IMR-90 (cell line): ENCODE measurements around the gene SAA4. TPM values are rescaled to one million over a fixed set of nuclear protein-coding genes. Genes with fewer than 3 reads are reported as not detected.

Experiments
- ATAC-seq: fragments of 200-7000 bp; cut with Tn5 transposase; 2 replicates; pipeline ENCODE4 v1.9.1; 2020; ENCODE audit warnings: low read depth, mild to moderate bottlenecking, moderate library complexity
- BruUV-seq: library from RNA; stranded (reverse); fragments of 400-500 nt; replicated peaks from 2 replicates; lab custom pipeline; 2021; lab: Mats Ljungman, UMichigan
- CTCF ChIA-PET: fragments of 300-600 bp; formaldehyde crosslinking; extraction: SDS; loops from one replicate; lab custom pipeline; 2021; ENCODE audit warnings: antibody characterized with exemption; lab: Yijun Ruan, JAX
- POLR2A ChIA-PET: fragments of 300-600 bp; sonication (Branson Sonifier 250); formaldehyde crosslinking; loops from one replicate; lab custom pipeline; 2022; ENCODE audit warnings: antibody characterized with exemption; ENCODE audit not compliant: unreplicated experiment; lab: Charles Lee
- DNase-seq: peaks from one replicate; pipeline ENCODE4 v3.0.0; 2013
- H2AFZ ChIP-seq: replicated peaks from 2 replicates; pipeline ENCODE3; 2013; ENCODE audit warnings: low read length, mild to moderate bottlenecking; ENCODE audit not compliant: poor library complexity
- H2AK5ac ChIP-seq: 2 replicates; pipeline ENCODE4 v1.6.1; 2013; ENCODE audit warnings: low read depth, low read length, inconsistent platforms
- H2AK9ac ChIP-seq: replicated peaks from 2 replicates; pipeline ENCODE3; 2013; ENCODE audit warnings: mild to moderate bottlenecking, low read depth, low read length, moderate library complexity; ENCODE audit not compliant: poor library complexity
- H2BK120ac ChIP-seq: 2 replicates; pipeline ENCODE4 v1.6.1; 2013; ENCODE audit warnings: low read depth, low read length, inconsistent platforms
- H2BK15ac ChIP-seq: 3 replicates; pipeline ENCODE4 v1.6.1; 2013; ENCODE audit warnings: low read depth, low read length, inconsistent platforms
- H2BK20ac ChIP-seq: 2 replicates; pipeline ENCODE4 v1.6.1; 2013; ENCODE audit warnings: low read depth, mild to moderate bottlenecking, inconsistent platforms, low read length, moderate library complexity
- H2BK5ac ChIP-seq: 2 replicates; pipeline ENCODE4 v1.6.1; 2013; ENCODE audit warnings: mild to moderate bottlenecking, low read depth, low read length, inconsistent platforms; ENCODE audit not compliant: poor library complexity, severe bottlenecking
- H3K14ac ChIP-seq: replicated peaks from 2 replicates; pipeline ENCODE4 v1.6.1; 2013; ENCODE audit warnings: low read depth, low read length, inconsistent platforms
- H3K18ac ChIP-seq: 2 replicates; pipeline ENCODE4 v1.6.1; 2013; ENCODE audit warnings: low read depth, low read length, control low read depth
- H3K23ac ChIP-seq: 2 replicates; pipeline ENCODE4 v1.6.1; 2013; ENCODE audit warnings: low read depth, low read length, inconsistent platforms
- H3K27ac ChIP-seq: 2 replicates; pipeline ENCODE4 v1.5.1; 2013; ENCODE audit warnings: mild to moderate bottlenecking, control low read depth, low read length; ENCODE audit not compliant: insufficient read depth
- H3K27me3 ChIP-seq: 2 replicates; pipeline ENCODE4 v1.6.1; 2013; ENCODE audit warnings: low read length; ENCODE audit not compliant: control insufficient read depth, insufficient read depth
- H3K36me3 ChIP-seq: 2 replicates; pipeline ENCODE4 v1.6.1; 2013; ENCODE audit warnings: low read length, mixed read lengths; ENCODE audit not compliant: control insufficient read depth, insufficient read depth
- H3K4ac ChIP-seq: 2 replicates; pipeline ENCODE4 v1.6.1; 2013; ENCODE audit warnings: low read depth, low read length, inconsistent platforms
- H3K4me1 ChIP-seq: 2 replicates; pipeline ENCODE4 v1.6.1; 2013; ENCODE audit warnings: low read length, mixed read lengths; ENCODE audit not compliant: control insufficient read depth, insufficient read depth
- H3K4me2 ChIP-seq: 2 replicates; pipeline ENCODE4 v1.6.1; 2013; ENCODE audit warnings: low read depth, mild to moderate bottlenecking, control low read depth, low read length, moderate library complexity
- H3K4me3 ChIP-seq: 2 replicates; pipeline ENCODE4 v1.5.1; 2013; ENCODE audit warnings: low read depth, mild to moderate bottlenecking, control low read depth, low read length, moderate library complexity; ENCODE audit not compliant: insufficient read depth
- H3K56ac ChIP-seq: 2 replicates; pipeline ENCODE4 v1.6.1; 2013; ENCODE audit warnings: low read length, inconsistent platforms; ENCODE audit not compliant: insufficient read depth; ENCODE audit errors: extremely low read depth
- H3K79me1 ChIP-seq, 2 experiments: 2 replicates each; pipeline ENCODE4 v1.6.1; 2013; ENCODE audit warnings: low read length in 2 of 2, inconsistent platforms in 1 of 2, low read depth in 1 of 2
- H3K9ac ChIP-seq: 2 replicates; pipeline ENCODE4 v1.6.1; 2013; ENCODE audit warnings: low read depth, low read length, control low read depth
- H3K9me1 ChIP-seq: 2 replicates; pipeline ENCODE4 v1.6.1; 2013; ENCODE audit warnings: low read length, inconsistent platforms; ENCODE audit not compliant: insufficient read depth
- H3K9me3 ChIP-seq: 2 replicates; pipeline ENCODE4 v1.6.1; 2013; ENCODE audit warnings: low read length; ENCODE audit not compliant: control insufficient read depth, insufficient read depth
- H4K20me1 ChIP-seq: 2 replicates; pipeline ENCODE4 v1.6.1; 2013; ENCODE audit warnings: low read length, inconsistent platforms; ENCODE audit not compliant: insufficient read depth
- H4K5ac ChIP-seq: 2 replicates; pipeline ENCODE4 v1.6.1; 2013; ENCODE audit warnings: mild to moderate bottlenecking, low read depth, low read length, control low read depth
- H4K8ac ChIP-seq, 2 experiments: 2 replicates each; pipeline ENCODE4 v1.6.1; 2013; ENCODE audit warnings: low read depth in 2 of 2, low read length in 2 of 2, control low read depth in 1 of 2, inconsistent platforms in 1 of 2
- H4K91ac ChIP-seq: 2 replicates; pipeline ENCODE4 v1.6.1; 2013; ENCODE audit warnings: low read depth, low read length, inconsistent platforms; ENCODE audit not compliant: insufficient read depth
- BHLHE40 ChIP-seq: fragments of 150-350 bp; IDR thresholded peaks from 2 replicates; pipeline ENCODE4 v1.6.1; 2016; ENCODE audit warnings: mild to moderate bottlenecking, low read depth, low read length
- CEBPB ChIP-seq: IDR thresholded peaks from 2 replicates; pipeline ENCODE4 v1.6.1; 2012; ENCODE audit warnings: low read depth, low read length, improper control_type of control experiment
- POLR2A ChIP-seq: IDR thresholded peaks from 2 replicates; pipeline ENCODE4 v1.6.1; 2012; ENCODE audit warnings: mild to moderate bottlenecking, low read depth, low read length
- SMC3 ChIP-seq: fragments of 150-350 bp; IDR thresholded peaks from 2 replicates; pipeline ENCODE4 v1.6.1; 2016; ENCODE audit warnings: low read depth, mild to moderate bottlenecking, antibody characterized with exemption, low read length, moderate library complexity
- USF2 ChIP-seq: fragments of 150-350 bp; IDR thresholded peaks from 2 replicates; pipeline ENCODE4 v1.6.1; 2017; ENCODE audit warnings: mild to moderate bottlenecking, antibody characterized with exemption, low read length, low read depth
- WGBS, 2 experiments: methylation state at CpG; one replicate each; pipeline versions ENCODE4 v1.1.5 to v1.1.7; 2013; ENCODE audit warnings: missing lambda C conversion rate in 2 of 2; ENCODE audit not compliant: insufficient read length in 1 of 2; ENCODE audit errors: extremely low coverage in 2 of 2; 5-methylcytosine and 5-hydroxymethylcytosine counted together
- dilution Hi-C: fragments of 300-500 bp; cut with HindIII; formaldehyde crosslinking; loops from one replicate; pipeline ENCODE4 v1.14.3; 2018; ENCODE audit warnings: low sequenced_read_pairs; ENCODE audit not compliant: unreplicated experiment
- in situ Hi-C: fragments of 300-500 bp; cut with MboI; formaldehyde crosslinking; loops from 3 replicates; pipeline ENCODE4 v1.14.3; 2019; ENCODE audit warnings: low sequenced_read_pairs, inconsistent platforms, mixed read lengths
- intact Hi-C: fragments of 100-400 bp; cut with micrococcal nuclease; formaldehyde crosslinking; loops from 2 replicates; pipeline ENCODE4 v1.10.0; 2022
- polyA plus RNA-seq, 3 experiments: library from polyadenylated mRNA; depleted of rRNA; stranded (reverse); fragments of >200 nt; gene quantifications; 2 replicates each; pipeline ENCODE4 v1.2.3, GENCODE V29; 2012; ENCODE audit warnings: low replicate concordance in 1 of 3
- total RNA-seq: library from RNA; depleted of rRNA; stranded (reverse); fragments of >200 nt; gene quantifications from 2 replicates; pipeline ENCODE4 v1.2.3, GENCODE V29; 2012

SAA4 gene
- total and polyA plus RNA-seq, 2 of the 4 experiments (the other 2 are of a cell fraction), result not detected

- TF ChIP-seq USF2 (no peak), CEBPB (no peak), SMC3 (no peak), POLR2A (no peak), BHLHE40 (no peak)
- Histone ChIP-seq H3K79me1 (no peaks in the 10 kb centered on the region), H4K91ac (no peak overlapping the region), H2BK120ac (no peak overlapping the region), H3K27me3 (no peaks in the 10 kb centered on the region), H3K9me3 (no peaks in the 10 kb centered on the region), H2BK20ac (no peak overlapping the region), H3K9ac (no peak overlapping the region), H3K18ac (no peak overlapping the region), H3K4me2 (no peak overlapping the region), H2BK5ac (no peak overlapping the region), H3K9me1 (no peaks in the 10 kb centered on the region), H3K4ac (no peak overlapping the region), H4K8ac (no peak overlapping the region), H4K5ac (no peak overlapping the region), H3K4me3 (no peak overlapping the region), H3K23ac (no peak overlapping the region), H3K14ac (no peak overlapping the region), H3K4me1 (no peaks in the 10 kb centered on the region), H2AFZ (no peak overlapping the region), H2AK5ac (no peak overlapping the region), H3K36me3 (no peaks in the 10 kb centered on the region), H3K27ac (no peak overlapping the region), H2AK9ac (no peak overlapping the region), H3K56ac (no peak overlapping the region), H4K20me1 (no peaks in the 10 kb centered on the region), H2BK15ac (no peak overlapping the region)
- WGBS, 2 experiments, result no CpG with 5 or more reads among the region's 3 CpGs
- no TSS peak for BruUV-seq
- in situ Hi-C loops, result no loop called here
- intact Hi-C loops, result no loop called here
- ATAC-seq, result no peak
- dilution Hi-C loops, result no loop called here
- ChIA-PET CTCF (interaction anchor here (0.6 to 1.6 kb wide), 2 partner anchors 14 to 16 kb away, joined by 3 read pairs; no protein-coding TSS in a partner anchor), POLR2A (no interaction called here)
- DNase-seq, result no peak
These were observed 7.1 kb downstream of the SAA4 start for GRCh38 chr11:18229501-18229900.
